ENCODE data around the gene DLGAP5. TPM values are rescaled to one million over a fixed set of nuclear protein-coding genes. Genes with fewer than 3 reads are reported as not detected.

Gene DLGAP5
- total and polyA plus RNA-seq, 2 of the 4 experiments (the other 2 are of a cell fraction), result 14.9 to 19.0 TPM

GRCh38 chr14:55238019-55238680 is 46.8 kb upstream of the DLGAP5 start:
- ATAC-seq (ENCODE audit: low read depth), result no peak
- no peak overlapping the region for H4K5ac ChIP-seq (ENCODE audit: low read depth, low read length)
- in situ Hi-C loops (cut with MboI; ENCODE audit: low sequenced_read_pairs), result loop anchor here (25.0 kb wide), 1 partner anchor 1249 kb away; no protein-coding TSS in a partner anchor
- H3K4me2 ChIP-seq (ENCODE audit: low read depth, low read length), result no peak overlapping the region
- no peak overlapping the region for H3K4ac ChIP-seq (ENCODE audit: low read depth, low read length)
- BruUV-seq (replicated peaks), result no TSS peak
- no peak overlapping the region for H2BK120ac ChIP-seq (ENCODE audit: low read depth, low read length)
- no peak overlapping the region for H2BK15ac ChIP-seq (ENCODE audit: low read depth, low read length)
- H3K9ac ChIP-seq (ENCODE audit: low read depth, low read length), result no peak overlapping the region
- no peak overlapping the region for H2BK20ac ChIP-seq (ENCODE audit: low read depth, low read length)
- H3K23ac ChIP-seq (ENCODE audit: low read depth, low read length), result no peak overlapping the region
- H3K9me1 ChIP-seq (ENCODE audit: insufficient read depth, low read length), result no peaks in the 10 kb centered on the region
- H3K18ac ChIP-seq (ENCODE audit: low read depth, low read length), result no peak overlapping the region
- no peaks in the 10 kb centered on the region for H3K36me3 ChIP-seq (ENCODE audit: control insufficient read depth, insufficient read depth, low read length)
- no peak overlapping the region for H4K8ac ChIP-seq (ENCODE audit: low read depth in 2 of 2, low read length in 2 of 2)
- no peak overlapping the region for H2BK5ac ChIP-seq (ENCODE audit: low read depth, low read length, poor library complexity, severe bottlenecking)
- dilution Hi-C loops (cut with HindIII; ENCODE audit: low sequenced_read_pairs, unreplicated experiment), result no loop called here
- H3K4me1 ChIP-seq (ENCODE audit: control insufficient read depth, insufficient read depth, low read length), result no peaks in the 10 kb centered on the region
- intact Hi-C loops (cut with micrococcal nuclease), result no loop called here
- no peak overlapping the region for H2AFZ ChIP-seq (replicated peaks; ENCODE audit: low read length, poor library complexity)
- H2AK5ac ChIP-seq (ENCODE audit: low read depth, low read length), result no peak overlapping the region
- H3K9me3 ChIP-seq (ENCODE audit: control insufficient read depth, insufficient read depth, low read length), result no peaks in the 10 kb centered on the region
- ChIA-PET POLR2A (ENCODE audit: unreplicated experiment) (no interaction called here), CTCF (interaction anchor here (1.1 kb wide), 1 partner anchor 8 kb away, joined by 4 read pairs; no protein-coding TSS in a partner anchor)
- no peak overlapping the region for H2AK9ac ChIP-seq (replicated peaks; ENCODE audit: low read depth, low read length, poor library complexity)
- no peaks in the 10 kb centered on the region for H3K79me1 ChIP-seq (ENCODE audit: low read depth in 1 of 2, low read length in 2 of 2)
- no peak for TF ChIP-seq CTCF (conservative IDR thresholded peaks at IDR 0.05; ENCODE audit: low read depth, low read length)
- TF ChIP-seq FOS (IDR thresholded peaks at IDR 0.05; ENCODE audit: low read depth, low read length), result no peak
- no peak for TF ChIP-seq BHLHE40 (IDR thresholded peaks at IDR 0.05; ENCODE audit: low read depth, low read length)
- TF ChIP-seq ELK1 (IDR thresholded peaks at IDR 0.05; ENCODE audit: borderline replicate concordance, low read depth, low read length), result no peak
- no peak for TF ChIP-seq NFE2L2 (IDR thresholded peaks at IDR 0.05; ENCODE audit: low read depth, low read length)
- TF ChIP-seq POLR2A (IDR thresholded peaks at IDR 0.05; ENCODE audit: low read depth, low read length), result no peak
- TF ChIP-seq MAZ (IDR thresholded peaks at IDR 0.05; ENCODE audit: borderline replicate concordance, low read depth, low read length), result no peak
- no peak for TF ChIP-seq USF2 (IDR thresholded peaks at IDR 0.05; ENCODE audit: low read depth, low read length)
- no peak for TF ChIP-seq MAFK (IDR thresholded peaks at IDR 0.05; ENCODE audit: low read depth, low read length)
- no peak for TF ChIP-seq MXI1 (IDR thresholded peaks at IDR 0.05; ENCODE audit: borderline replicate concordance, low read depth, low read length)
- TF ChIP-seq CHD1 (IDR thresholded peaks at IDR 0.05; ENCODE audit: low read depth, low read length), result no peak
- TF ChIP-seq RAD21 (IDR thresholded peaks at IDR 0.05; ENCODE audit: low read length), result no peak
- TF ChIP-seq CEBPB (IDR thresholded peaks at IDR 0.05; ENCODE audit: low read depth, low read length), result no peak
- no peak for TF ChIP-seq RCOR1 (IDR thresholded peaks at IDR 0.05; ENCODE audit: insufficient replicate concordance, low read length)
- no peak for TF ChIP-seq RFX5 (IDR thresholded peaks at IDR 0.05; ENCODE audit: low read depth, low read length)
- no peak for TF ChIP-seq SMC3 (IDR thresholded peaks at IDR 0.05; ENCODE audit: low read depth, low read length)
- DNase-seq, result no peak
- WGBS, 2 experiments (ENCODE audit: extremely low coverage in 2 of 2, insufficient read length in 1 of 2), result 90% methylated on average over 2 of the region's 12 CpGs; no CpG with 5 or more reads in 1 of the 2 experiments
- H3K27me3 ChIP-seq (ENCODE audit: control insufficient read depth, insufficient read depth, low read length), result peaks cover 12% of the 10 kb centered on the region
- no peak overlapping the region for H4K91ac ChIP-seq (ENCODE audit: insufficient read depth, low read depth, low read length)
- no peak overlapping the region for H3K4me3 ChIP-seq (ENCODE audit: insufficient read depth, low read depth, low read length)
- H3K27ac ChIP-seq (ENCODE audit: insufficient read depth, low read length), result no peak overlapping the region
- H3K56ac ChIP-seq (ENCODE audit: extremely low read depth, insufficient read depth, low read length), result no peak overlapping the region
- no peak overlapping the region for H3K14ac ChIP-seq (replicated peaks; ENCODE audit: low read depth, low read length)
- no peaks in the 10 kb centered on the region for H4K20me1 ChIP-seq (ENCODE audit: insufficient read depth, low read length)
